ENCODE results near the gene NCKAP1.

Gene NCKAP1

GRCh38 chr2:182868054-182868796 is 170.0 kb downstream of the NCKAP1 start:
- TF ChIP-seq, protein P1, sequence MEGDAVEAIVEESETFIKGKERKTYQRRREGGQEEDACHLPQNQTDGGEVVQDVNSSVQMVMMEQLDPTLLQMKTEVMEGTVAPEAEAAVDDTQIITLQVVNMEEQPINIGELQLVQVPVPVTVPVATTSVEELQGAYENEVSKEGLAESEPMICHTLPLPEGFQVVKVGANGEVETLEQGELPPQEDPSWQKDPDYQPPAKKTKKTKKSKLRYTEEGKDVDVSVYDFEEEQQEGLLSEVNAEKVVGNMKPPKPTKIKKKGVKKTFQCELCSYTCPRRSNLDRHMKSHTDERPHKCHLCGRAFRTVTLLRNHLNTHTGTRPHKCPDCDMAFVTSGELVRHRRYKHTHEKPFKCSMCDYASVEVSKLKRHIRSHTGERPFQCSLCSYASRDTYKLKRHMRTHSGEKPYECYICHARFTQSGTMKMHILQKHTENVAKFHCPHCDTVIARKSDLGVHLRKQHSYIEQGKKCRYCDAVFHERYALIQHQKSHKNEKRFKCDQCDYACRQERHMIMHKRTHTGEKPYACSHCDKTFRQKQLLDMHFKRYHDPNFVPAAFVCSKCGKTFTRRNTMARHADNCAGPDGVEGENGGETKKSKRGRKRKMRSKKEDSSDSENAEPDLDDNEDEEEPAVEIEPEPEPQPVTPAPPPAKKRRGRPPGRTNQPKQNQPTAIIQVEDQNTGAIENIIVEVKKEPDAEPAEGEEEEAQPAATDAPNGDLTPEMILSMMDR (IDR thresholded peaks at IDR 0.05; ENCODE audit: low read depth, low read length): no peak
- TF ChIP-seq MAX (IDR thresholded peaks at IDR 0.05; ENCODE audit: low read depth, low read length): no peak
- no peak for TF ChIP-seq POLR2A (IDR thresholded peaks at IDR 0.05; ENCODE audit: extremely low read depth, insufficient read length)
- no peak for DNase-seq (ENCODE audit: low read depth)
- no peak overlapping the region for H3K4me3 ChIP-seq (ENCODE audit: low read depth, low read length)

- TF ChIP-seq MAX (IDR thresholded peaks at IDR 0.05; ENCODE audit: low read depth, low read length): no peak
- TF ChIP-seq MYC (IDR thresholded peaks at IDR 0.05; ENCODE audit: low read depth, low read length): no peak
- no peak for TF ChIP-seq POLR2A (IDR thresholded peaks at IDR 0.05; ENCODE audit: extremely low read depth, insufficient read length)
- TF ChIP-seq, protein P1 (IDR thresholded peaks at IDR 0.05; ENCODE audit: low read depth, low read length): no peak
- H3K4me3 ChIP-seq (ENCODE audit: low read depth, low read length): no peak overlapping the region
- DNase-seq (ENCODE audit: low read depth): no peak
Observed at GRCh38 chr2:182867426-182868053, 170.7 kb downstream of the NCKAP1 start.

DNA sequence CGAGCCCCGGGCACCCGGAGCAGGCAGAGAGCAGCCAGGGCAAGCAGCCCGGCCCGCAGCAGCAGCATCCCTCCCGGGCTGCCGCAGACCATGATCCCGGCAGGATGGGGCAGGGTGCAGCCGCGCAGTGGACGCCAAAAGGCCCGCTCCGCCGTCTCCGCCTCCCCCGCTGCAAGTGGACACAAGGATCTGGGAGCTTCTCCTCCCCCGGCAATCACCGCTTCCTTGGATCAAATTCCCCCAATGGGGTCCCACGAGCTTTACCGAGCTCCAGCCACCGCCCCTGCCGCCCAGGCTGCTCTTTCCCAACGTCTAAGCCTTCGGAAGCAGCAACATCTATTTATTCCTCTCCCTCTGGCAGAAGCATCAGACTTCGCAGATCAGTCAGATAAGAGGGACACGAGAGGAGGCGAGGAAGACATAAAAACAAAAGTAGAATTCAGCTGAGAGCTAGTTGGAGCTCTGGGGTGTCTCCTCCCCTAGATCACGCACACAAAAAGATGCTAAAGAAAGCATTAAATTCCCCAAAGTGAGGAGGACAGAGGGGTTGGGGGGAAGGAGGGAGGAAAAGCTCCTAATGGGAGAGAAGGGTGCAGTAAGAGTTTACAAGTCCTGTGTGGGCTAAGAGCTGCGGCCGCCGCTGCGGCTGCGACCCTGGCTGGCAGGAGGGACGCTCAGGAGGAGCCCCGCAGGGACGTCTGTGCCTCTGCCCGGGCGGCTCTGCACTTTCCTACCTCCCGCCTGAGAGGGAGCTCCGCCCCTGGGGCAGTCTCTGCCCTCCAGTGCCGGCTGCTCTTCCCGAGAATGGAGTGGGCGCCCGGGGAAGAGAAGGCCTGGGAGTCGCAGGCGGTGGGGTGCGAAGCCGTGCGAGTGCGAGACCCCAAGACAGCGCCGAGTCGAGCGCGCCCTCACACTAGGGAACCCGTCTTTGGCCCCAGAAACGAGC is 171.5 kb downstream of the NCKAP1 start, which contains the start of gene FRZB:
FRZB (minus strand) TSS at position 177 of the 946 bp plus-strand sequence; CDS start at position 92, 85 bp downstream.
- no peak for TF ChIP-seq POLR2A (IDR thresholded peaks at IDR 0.05; ENCODE audit: extremely low read depth, insufficient read length)
- no peak for TF ChIP-seq MYC (IDR thresholded peaks at IDR 0.05; ENCODE audit: low read depth, low read length)
- TF ChIP-seq, protein P1 (IDR thresholded peaks at IDR 0.05; ENCODE audit: low read depth, low read length): no peak
- DNase-seq (ENCODE audit: low read depth): no peak
- no peak within 1 kb of the TSS for H3K4me3 ChIP-seq (ENCODE audit: low read depth, low read length)

DNA sequence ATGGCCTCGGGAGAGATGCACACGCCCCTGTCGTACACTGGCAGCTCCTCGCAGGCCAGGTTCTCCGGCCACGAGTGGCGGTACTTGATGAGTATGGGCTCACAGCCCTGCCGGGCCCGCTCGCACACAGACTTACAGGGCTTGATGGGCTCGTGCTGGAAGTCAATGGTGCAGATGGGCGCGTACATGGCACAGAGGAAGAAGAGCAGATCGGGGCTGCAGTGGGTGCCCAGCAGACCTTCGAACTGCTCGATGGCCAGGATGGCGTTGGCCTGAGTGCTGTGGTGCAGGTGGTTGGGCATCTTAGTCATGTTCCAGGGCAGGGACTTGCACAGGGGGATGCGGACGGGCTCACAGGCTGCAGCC is 172.2 kb downstream of the NCKAP1 start:
- TF ChIP-seq, protein P1 (IDR thresholded peaks at IDR 0.05; ENCODE audit: low read depth, low read length): no peak
- TF ChIP-seq MAX (IDR thresholded peaks at IDR 0.05; ENCODE audit: low read depth, low read length): no peak
- no peak for TF ChIP-seq MYC (IDR thresholded peaks at IDR 0.05; ENCODE audit: low read depth, low read length)
- TF ChIP-seq POLR2A (IDR thresholded peaks at IDR 0.05; ENCODE audit: extremely low read depth, insufficient read length): no peak
- no peak overlapping the region for H3K4me3 ChIP-seq (ENCODE audit: low read depth, low read length)
- DNase-seq (ENCODE audit: low read depth): no peak

DNA sequence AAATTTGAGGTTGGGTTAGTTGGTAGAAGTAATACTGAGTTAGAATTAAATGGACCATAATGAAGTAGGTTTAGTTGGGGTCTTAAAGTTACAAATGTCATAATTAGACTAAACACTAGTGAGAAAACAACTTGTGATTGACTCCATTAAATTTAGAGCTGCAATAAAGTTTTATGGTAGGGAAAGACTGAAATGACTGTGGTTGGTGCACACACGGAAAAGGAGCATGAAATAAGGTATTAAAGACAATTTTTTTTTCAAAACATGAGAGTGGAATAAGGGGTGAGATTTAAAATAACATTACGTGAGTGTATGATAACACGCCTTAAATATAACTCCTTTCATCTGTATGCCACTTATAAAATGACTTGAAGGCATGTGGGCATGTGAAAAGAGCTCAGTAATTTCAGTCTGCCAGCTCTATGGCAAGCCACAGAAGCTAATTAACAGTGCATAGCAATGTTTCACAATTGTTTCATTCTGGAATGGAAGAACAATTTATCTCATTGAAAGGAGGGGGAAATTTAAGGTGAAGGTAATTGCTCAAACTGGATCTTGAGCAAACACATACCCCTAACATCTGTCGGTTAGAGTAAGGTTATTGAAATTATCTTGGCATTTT is 173.2 kb downstream of the NCKAP1 start:
- TF ChIP-seq, protein P1 (IDR thresholded peaks at IDR 0.05; ENCODE audit: low read depth, low read length): no peak
- TF ChIP-seq MYC (IDR thresholded peaks at IDR 0.05; ENCODE audit: low read depth, low read length) (no peak), MAX (IDR thresholded peaks at IDR 0.05; ENCODE audit: low read depth, low read length) (no peak), POLR2A (IDR thresholded peaks at IDR 0.05; ENCODE audit: extremely low read depth, insufficient read length) (no peak)
- no peak overlapping the region for H3K4me3 ChIP-seq (ENCODE audit: low read depth, low read length)
- no peak for DNase-seq (ENCODE audit: low read depth)
